PFSK-1 (cell line): Measurements from ENCODE around the gene PTPRA.
A peak's percentile ranks its signal among the peaks of the same experiment; 100 is the strongest.

Source experiments
- FOXP2 ChIP-seq: optimal IDR thresholded peaks from 2 replicates; pipeline ENCODE3; 2011; ENCODE audit warnings: borderline replicate concordance, control low read depth, inconsistent platforms; ENCODE audit not compliant: insufficient read depth; ENCODE audit errors: extremely low read length, extremely low read depth
- POLR2AphosphoS5 ChIP-seq: IDR thresholded peaks from 2 replicates; pipeline ENCODE4 v1.6.1; 2012; ENCODE audit warnings: low read depth, mild to moderate bottlenecking, control low read depth, low read length, moderate library complexity
- SIN3A ChIP-seq: IDR thresholded peaks from 2 replicates; pipeline ENCODE4 v1.6.1; 2012; ENCODE audit warnings: mild to moderate bottlenecking, low read length, moderate library complexity, borderline replicate concordance; ENCODE audit not compliant: insufficient read depth
- TAF1 ChIP-seq: IDR thresholded peaks from 2 replicates; pipeline ENCODE4 v1.6.1; 2012; ENCODE audit warnings: low read length, control low read depth, borderline replicate concordance; ENCODE audit not compliant: insufficient read depth
- TF ChIP-seq, protein P1 (sequence below), 2 experiments: IDR thresholded peaks; 2 replicates each; pipeline versions ENCODE4 v1.6.1 to v1.8.0; 2011 to 2012; ENCODE audit warnings: low read depth in 2 of 2, low read length in 2 of 2, control low read depth in 1 of 2, inconsistent platforms in 1 of 2, mild to moderate bottlenecking in 1 of 2, moderate library complexity in 1 of 2; ENCODE audit not compliant: insufficient read depth in 1 of 2

The PTPRA gene

DNA sequence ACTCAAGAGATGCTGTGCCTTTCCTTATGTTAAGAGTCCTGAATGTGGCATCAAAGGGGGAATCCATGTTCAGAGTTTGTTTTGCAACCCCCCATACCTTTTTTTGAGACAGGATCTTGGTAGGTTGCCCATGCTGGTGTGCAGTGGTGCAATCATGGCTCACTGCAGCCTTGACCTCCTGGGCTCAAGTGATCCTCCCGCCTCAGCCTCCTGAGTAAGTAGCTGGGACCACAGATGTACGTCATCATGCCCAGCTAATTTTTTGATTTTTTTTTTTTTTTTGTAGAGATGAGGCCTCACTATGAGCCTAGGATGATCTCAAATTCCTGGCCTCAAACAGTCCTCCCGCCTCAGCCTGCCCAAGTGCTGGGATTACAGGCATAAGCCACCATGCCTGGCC is 16.5 kb downstream of the PTPRA start:
- TF ChIP-seq SIN3A (no peak), FOXP2 (no peak), POLR2AphosphoS5 (no peak), TAF1 (no peak)

DNA sequence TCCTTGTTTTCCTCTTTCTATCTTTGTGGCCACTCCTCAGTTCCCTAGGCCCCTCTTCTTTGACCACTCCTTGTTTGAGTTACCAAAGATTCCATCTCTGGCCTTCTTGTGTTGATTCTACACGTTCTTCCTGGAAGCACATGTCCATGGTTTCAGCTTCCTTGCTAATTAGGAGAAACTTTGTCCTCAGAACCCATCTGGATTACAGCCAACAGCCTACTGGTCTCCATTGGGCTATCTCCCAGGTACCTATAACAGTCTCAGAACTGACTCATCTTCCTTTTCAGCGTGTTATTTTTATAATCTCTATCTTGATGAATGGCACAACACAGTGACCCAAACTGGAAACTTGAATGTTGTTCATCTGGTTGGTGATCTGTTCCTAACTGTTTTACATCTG is 17.5 kb downstream of the PTPRA start:
- TF ChIP-seq POLR2AphosphoS5 (no peak), TAF1 (peak; percentile 51; the same call in 1 of the 2 replicates), SIN3A (peak; percentile 91), FOXP2 (no peak)
- TF ChIP-seq, protein P1, sequence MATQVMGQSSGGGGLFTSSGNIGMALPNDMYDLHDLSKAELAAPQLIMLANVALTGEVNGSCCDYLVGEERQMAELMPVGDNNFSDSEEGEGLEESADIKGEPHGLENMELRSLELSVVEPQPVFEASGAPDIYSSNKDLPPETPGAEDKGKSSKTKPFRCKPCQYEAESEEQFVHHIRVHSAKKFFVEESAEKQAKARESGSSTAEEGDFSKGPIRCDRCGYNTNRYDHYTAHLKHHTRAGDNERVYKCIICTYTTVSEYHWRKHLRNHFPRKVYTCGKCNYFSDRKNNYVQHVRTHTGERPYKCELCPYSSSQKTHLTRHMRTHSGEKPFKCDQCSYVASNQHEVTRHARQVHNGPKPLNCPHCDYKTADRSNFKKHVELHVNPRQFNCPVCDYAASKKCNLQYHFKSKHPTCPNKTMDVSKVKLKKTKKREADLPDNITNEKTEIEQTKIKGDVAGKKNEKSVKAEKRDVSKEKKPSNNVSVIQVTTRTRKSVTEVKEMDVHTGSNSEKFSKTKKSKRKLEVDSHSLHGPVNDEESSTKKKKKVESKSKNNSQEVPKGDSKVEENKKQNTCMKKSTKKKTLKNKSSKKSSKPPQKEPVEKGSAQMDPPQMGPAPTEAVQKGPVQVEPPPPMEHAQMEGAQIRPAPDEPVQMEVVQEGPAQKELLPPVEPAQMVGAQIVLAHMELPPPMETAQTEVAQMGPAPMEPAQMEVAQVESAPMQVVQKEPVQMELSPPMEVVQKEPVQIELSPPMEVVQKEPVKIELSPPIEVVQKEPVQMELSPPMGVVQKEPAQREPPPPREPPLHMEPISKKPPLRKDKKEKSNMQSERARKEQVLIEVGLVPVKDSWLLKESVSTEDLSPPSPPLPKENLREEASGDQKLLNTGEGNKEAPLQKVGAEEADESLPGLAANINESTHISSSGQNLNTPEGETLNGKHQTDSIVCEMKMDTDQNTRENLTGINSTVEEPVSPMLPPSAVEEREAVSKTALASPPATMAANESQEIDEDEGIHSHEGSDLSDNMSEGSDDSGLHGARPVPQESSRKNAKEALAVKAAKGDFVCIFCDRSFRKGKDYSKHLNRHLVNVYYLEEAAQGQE (IDR thresholded peaks at IDR 0.05; ENCODE audit: insufficient read depth in 1 of 2, low read depth in 2 of 2, low read length in 2 of 2): peak in 1 of 2 experiments; percentile 47; a peak in 1 of 4 replicates

DNA sequence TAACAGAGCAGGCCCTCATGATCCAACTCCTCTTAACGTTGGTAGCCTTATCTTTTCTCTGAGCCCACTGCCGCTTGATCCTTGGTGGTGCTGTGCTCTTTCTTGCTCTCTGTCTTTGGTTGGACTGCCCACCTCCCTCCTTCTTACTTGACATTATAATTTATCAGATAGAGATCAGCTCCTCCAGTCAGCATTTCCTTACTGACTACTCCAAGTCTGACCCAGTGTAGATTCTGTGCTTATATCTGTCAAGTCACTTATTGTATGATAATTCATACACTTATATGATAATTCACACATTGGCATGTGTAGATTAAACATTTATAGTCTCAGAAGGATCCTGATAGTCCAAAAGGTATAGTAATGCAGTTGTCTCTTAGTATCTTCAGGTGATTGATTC is 18.1 kb downstream of the PTPRA start:
- TF ChIP-seq, protein P1 (IDR thresholded peaks at IDR 0.05; ENCODE audit: insufficient read depth in 1 of 2, low read depth in 2 of 2, low read length in 2 of 2): no peak
- no peak for TF ChIP-seq POLR2AphosphoS5
- TF ChIP-seq TAF1: no peak
- no peak for TF ChIP-seq FOXP2
- TF ChIP-seq SIN3A: no peak

DNA sequence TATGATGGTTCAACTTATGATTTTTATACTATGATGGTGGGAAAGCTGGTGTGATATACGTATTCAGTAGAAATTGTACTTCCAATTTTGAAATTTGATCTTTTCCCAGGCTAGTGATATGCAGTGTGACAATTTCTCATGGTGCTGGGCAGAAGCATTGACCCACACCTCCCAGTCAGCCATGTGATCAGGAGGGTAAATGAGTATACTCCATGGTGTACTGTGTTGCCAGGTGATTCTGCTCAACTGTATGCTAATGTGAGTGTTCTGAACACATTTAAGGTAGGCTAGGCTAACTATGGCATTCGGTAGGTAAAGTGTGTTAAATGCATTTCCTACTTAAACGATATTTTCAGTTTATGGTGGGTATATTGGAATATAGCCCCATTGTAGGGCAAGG is 19.1 kb downstream of the PTPRA start:
- TF ChIP-seq FOXP2 (no peak), TAF1 (no peak), SIN3A (no peak), POLR2AphosphoS5 (no peak)
- TF ChIP-seq, protein P1 (IDR thresholded peaks at IDR 0.05; ENCODE audit: insufficient read depth in 1 of 2, low read depth in 2 of 2, low read length in 2 of 2): no peak

DNA sequence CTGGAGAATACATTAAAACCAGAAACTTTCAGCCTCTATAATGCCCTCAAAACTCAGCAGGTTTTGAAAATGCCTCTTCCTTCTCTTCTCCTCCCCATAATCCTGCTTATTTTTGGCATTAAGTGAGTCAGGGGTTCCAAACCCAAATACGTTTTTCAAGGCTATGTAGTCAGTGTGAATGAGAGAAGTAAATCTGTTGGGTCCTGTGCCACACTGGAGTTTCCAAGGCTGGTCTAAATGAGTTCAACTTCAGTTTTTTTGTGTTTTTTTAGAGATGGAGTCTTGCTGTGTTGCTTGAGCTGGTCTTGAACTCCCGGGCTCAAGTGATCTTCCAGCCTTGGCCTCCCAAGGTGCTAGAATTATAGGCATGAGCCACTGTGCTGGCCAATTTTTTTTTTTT is 20.9 kb downstream of the PTPRA start:
- TF ChIP-seq POLR2AphosphoS5: no peak
- TF ChIP-seq SIN3A: no peak
- TF ChIP-seq FOXP2: no peak
- TF ChIP-seq, protein P1 (IDR thresholded peaks at IDR 0.05; ENCODE audit: insufficient read depth in 1 of 2, low read depth in 2 of 2, low read length in 2 of 2): no peak
- TF ChIP-seq TAF1: no peak

DNA sequence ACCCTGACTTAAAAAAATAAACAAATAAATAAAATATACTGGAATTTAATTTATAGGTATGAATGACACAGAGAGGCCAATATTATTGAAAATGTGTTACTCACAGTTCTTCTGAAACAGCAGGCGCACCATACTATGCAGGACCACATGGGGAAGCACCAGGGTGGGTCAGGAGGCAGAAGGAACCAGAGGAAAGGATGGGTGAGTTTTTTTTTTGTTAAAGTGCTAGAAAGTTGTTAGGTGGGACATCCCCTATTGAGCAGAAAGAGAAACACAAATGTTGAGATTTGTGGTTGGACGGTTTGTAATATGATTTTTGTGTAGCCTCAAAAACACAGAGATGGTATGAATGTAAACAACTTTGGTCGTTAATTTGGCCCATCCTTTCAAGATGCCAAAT is 26.0 kb downstream of the PTPRA start:
- TF ChIP-seq, protein P1 (IDR thresholded peaks at IDR 0.05; ENCODE audit: insufficient read depth in 1 of 2, low read depth in 2 of 2, low read length in 2 of 2): no peak
- TF ChIP-seq FOXP2 (no peak), SIN3A (no peak), POLR2AphosphoS5 (no peak), TAF1 (no peak)
